ENCODE measurements around the gene TERB2.
"Not testable (repeated sequence)": the region's sequence is repeated elsewhere in the genome, so short reads cannot be mapped to it uniquely, and the experiment has no call there.

TERB2 gene

GRCh38 chr15:44956388-44956787 is at the start of gene TERB2:
Gene TERB2, plus strand, starts transcription at chr15:44956687. Its CDS starts 32 bp downstream, at chr15:44956719.
- no peak for DNase-seq

GRCh38 chr15:44909423-44909822 is 47.1 kb upstream of the TERB2 start:
- DNase-seq = no peak

- DNase-seq = no peak
Measured at GRCh38 chr15:44910981-44911625, 45.4 kb upstream of the TERB2 start.

GRCh38 chr15:44912186-44912585 is 44.3 kb upstream of the TERB2 start:
- not testable (repeated sequence) for DNase-seq

- not testable (repeated sequence) for DNase-seq
Measured at GRCh38 chr15:44912974-44913448, 43.5 kb upstream of the TERB2 start.

GRCh38 chr15:44918136-44918535 is 38.4 kb upstream of the TERB2 start:
- no peak for DNase-seq

GRCh38 chr15:44928658-44929057 is 27.8 kb upstream of the TERB2 start:
- not testable (repeated sequence) for DNase-seq

- not testable (repeated sequence) for DNase-seq
Measured at GRCh38 chr15:44930283-44930682, 26.2 kb upstream of the TERB2 start.

GRCh38 chr15:44958302-44958701 is 1.8 kb downstream of the TERB2 start:
- not testable (repeated sequence) for DNase-seq

- DNase-seq = no peak
Measured at GRCh38 chr15:44968475-44968874, 12.0 kb downstream of the TERB2 start.

- no peak for DNase-seq
Measured at GRCh38 chr15:44971036-44971435, 14.5 kb downstream of the TERB2 start.

GRCh38 chr15:44976183-44976582 is 19.7 kb downstream of the TERB2 start:
- DNase-seq = not testable (repeated sequence)

GRCh38 chr15:44977781-44978180 is 21.3 kb downstream of the TERB2 start:
- not testable (repeated sequence) for DNase-seq

- DNase-seq = not testable (repeated sequence)
Measured at GRCh38 chr15:44979617-44980339, 23.3 kb downstream of the TERB2 start.

- DNase-seq = not testable (repeated sequence)
Measured at GRCh38 chr15:44984144-44984543, 27.7 kb downstream of the TERB2 start.

- not testable (repeated sequence) for DNase-seq
Measured at GRCh38 chr15:44986346-44987055, 30.0 kb downstream of the TERB2 start.

- not testable (repeated sequence) for DNase-seq
Measured at GRCh38 chr15:44987711-44988110, 31.2 kb downstream of the TERB2 start.

- not testable (repeated sequence) for DNase-seq
Measured at GRCh38 chr15:44988184-44988869, 31.8 kb downstream of the TERB2 start.

- not testable (repeated sequence) for DNase-seq
Measured at GRCh38 chr15:44988870-44989219, 32.4 kb downstream of the TERB2 start.

- DNase-seq = not testable (repeated sequence)
Measured at GRCh38 chr15:44997632-44998031, 41.1 kb downstream of the TERB2 start.

GRCh38 chr15:44999105-44999504 is 42.6 kb downstream of the TERB2 start:
- DNase-seq = no peak

GRCh38 chr15:45001180-45001579 is 44.7 kb downstream of the TERB2 start:
- not testable (repeated sequence) for DNase-seq
